ENCODE results near the gene NPPC.
"Not testable (repeated sequence)": the region's sequence is repeated elsewhere in the genome, so short reads cannot be mapped to it uniquely, and the experiment has no call there.

NPPC gene

GRCh38 chr2:231910771-231911170 lies 15.4 kb downstream of the NPPC start:
- Histone ChIP-seq H3K27ac (ENCODE audit: poor library complexity, severe bottlenecking) (no peak overlapping the region), H3K9me3 (ENCODE audit: severe bottlenecking) (no peaks in the 10 kb centered on the region), H3K4me3 (ENCODE audit: severe bottlenecking) (no peak overlapping the region), H3K36me3 (ENCODE audit: low read depth) (no peaks in the 10 kb centered on the region), H3K27me3 (ENCODE audit: insufficient read depth, poor library complexity, severe bottlenecking) (no peaks in the 10 kb centered on the region), H3K4me1 (ENCODE audit: insufficient read depth, poor library complexity, severe bottlenecking) (no peaks in the 10 kb centered on the region)
- TF ChIP-seq CTCF (IDR thresholded peaks at IDR 0.05; ENCODE audit: poor library complexity, severe bottlenecking): no peak
- ATAC-seq (ENCODE audit: low read depth): no peak
- DNase-seq (ENCODE audit: low spot score): no peak

- H3K4me3 ChIP-seq (ENCODE audit: severe bottlenecking); H3K36me3 ChIP-seq (ENCODE audit: low read depth); H3K9me3 ChIP-seq (ENCODE audit: severe bottlenecking); H3K4me1 ChIP-seq (ENCODE audit: insufficient read depth, poor library complexity, severe bottlenecking); H3K27me3 ChIP-seq (ENCODE audit: insufficient read depth, poor library complexity, severe bottlenecking); H3K27ac ChIP-seq (ENCODE audit: poor library complexity, severe bottlenecking); DNase-seq (ENCODE audit: low spot score); ATAC-seq (ENCODE audit: low read depth): not testable (repeated sequence)
These were observed 16.0 kb downstream of the NPPC start for GRCh38 chr2:231910161-231910560.

GRCh38 chr2:231909631-231910030 lies 16.6 kb downstream of the NPPC start:
- Histone ChIP-seq H3K4me3 (ENCODE audit: severe bottlenecking) (no peak overlapping the region), H3K4me1 (ENCODE audit: insufficient read depth, poor library complexity, severe bottlenecking) (no peaks in the 10 kb centered on the region), H3K9me3 (ENCODE audit: severe bottlenecking) (no peaks in the 10 kb centered on the region), H3K36me3 (ENCODE audit: low read depth) (no peaks in the 10 kb centered on the region), H3K27me3 (ENCODE audit: insufficient read depth, poor library complexity, severe bottlenecking) (no peaks in the 10 kb centered on the region), H3K27ac (ENCODE audit: poor library complexity, severe bottlenecking) (no peak overlapping the region)
- ATAC-seq (ENCODE audit: low read depth) (no peak), DNase-seq (ENCODE audit: low spot score) (no peak)
- TF ChIP-seq CTCF (IDR thresholded peaks at IDR 0.05; ENCODE audit: poor library complexity, severe bottlenecking): no peak

- H3K4me3 ChIP-seq (ENCODE audit: severe bottlenecking): no peak overlapping the region
- TF ChIP-seq CTCF (IDR thresholded peaks at IDR 0.05; ENCODE audit: poor library complexity, severe bottlenecking): no peak
- no peak for DNase-seq (ENCODE audit: low spot score)
- H3K27ac ChIP-seq (ENCODE audit: poor library complexity, severe bottlenecking): no peak overlapping the region
- H3K27me3 ChIP-seq (ENCODE audit: insufficient read depth, poor library complexity, severe bottlenecking): no peaks in the 10 kb centered on the region
- no peaks in the 10 kb centered on the region for H3K9me3 ChIP-seq (ENCODE audit: severe bottlenecking)
- no peaks in the 10 kb centered on the region for H3K36me3 ChIP-seq (ENCODE audit: low read depth)
- H3K4me1 ChIP-seq (ENCODE audit: insufficient read depth, poor library complexity, severe bottlenecking): no peaks in the 10 kb centered on the region
- ATAC-seq (ENCODE audit: low read depth): no peak
These were observed 17.6 kb downstream of the NPPC start for GRCh38 chr2:231908584-231908983.

GRCh38 chr2:231907765-231908164 lies 18.4 kb downstream of the NPPC start:
- Histone ChIP-seq H3K4me3 (ENCODE audit: severe bottlenecking) (no peak overlapping the region), H3K36me3 (ENCODE audit: low read depth) (no peaks in the 10 kb centered on the region)

More at GRCh38 chr2:231907765-231908164, 18.4 kb downstream of the NPPC start:
- no peak for TF ChIP-seq CTCF (IDR thresholded peaks at IDR 0.05; ENCODE audit: poor library complexity, severe bottlenecking)
- Histone ChIP-seq H3K27me3 (ENCODE audit: insufficient read depth, poor library complexity, severe bottlenecking) (no peaks in the 10 kb centered on the region), H3K27ac (ENCODE audit: poor library complexity, severe bottlenecking) (no peak overlapping the region), H3K9me3 (ENCODE audit: severe bottlenecking) (no peaks in the 10 kb centered on the region), H3K4me1 (ENCODE audit: insufficient read depth, poor library complexity, severe bottlenecking) (no peaks in the 10 kb centered on the region)
- DNase-seq (ENCODE audit: low spot score): no peak
- no peak for ATAC-seq (ENCODE audit: low read depth)

Measured in RWPE2 (cell line).